ENCODE results near the gene TRIM26. TPM values are rescaled to one million over a fixed set of nuclear protein-coding genes. Genes with fewer than 3 reads are reported as not detected.

The TRIM26 gene
- total and polyA plus RNA-seq, 2 of the 13 experiments (the other 11 are each of a cell fraction or from before 2014, with no cell fraction given) = 27.1 to 38.7 TPM

GRCh38 chr6:30213667-30213956 lies 406 bp upstream of the TRIM26 start (continued):
- TF ChIP-seq, protein P1, sequence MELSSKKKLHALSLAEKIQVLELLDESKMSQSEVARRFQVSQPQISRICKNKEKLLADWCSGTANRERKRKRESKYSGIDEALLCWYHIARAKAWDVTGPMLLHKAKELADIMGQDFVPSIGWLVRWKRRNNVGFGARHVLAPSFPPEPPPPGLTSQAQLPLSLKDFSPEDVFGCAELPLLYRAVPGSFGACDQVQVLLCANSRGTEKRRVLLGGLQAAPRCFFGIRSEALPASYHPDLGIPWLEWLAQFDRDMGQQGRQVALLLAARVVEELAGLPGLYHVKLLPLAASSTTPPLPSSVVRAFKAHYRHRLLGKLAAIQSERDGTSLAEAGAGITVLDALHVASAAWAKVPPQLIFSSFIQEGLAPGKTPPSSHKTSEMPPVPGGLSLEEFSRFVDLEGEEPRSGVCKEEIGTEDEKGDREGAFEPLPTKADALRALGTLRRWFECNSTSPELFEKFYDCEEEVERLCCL (CRISPR knock-in tag; IDR thresholded peaks at IDR 0.05; ENCODE audit: borderline replicate concordance) = peak; percentile 62; the same call in 1 of the 2 replicates
- TF ChIP-seq FOXA3 (CRISPR knock-in tag; IDR thresholded peaks at IDR 0.05) (no peak), ZNF672 (CRISPR knock-in tag; IDR thresholded peaks at IDR 0.05) (no peak), RBAK (CRISPR knock-in tag; IDR thresholded peaks at IDR 0.05) (no peak), NFRKB (IDR thresholded peaks at IDR 0.05) (no peak), BRD4 (CRISPR knock-in tag; IDR thresholded peaks at IDR 0.05) (no peak), GABPA (IDR thresholded peaks at IDR 0.05; ENCODE audit: low read depth, low read length) (no peak), GABPA (CRISPR knock-in tag; IDR thresholded peaks at IDR 0.05; ENCODE audit: low read depth) (no peak), NAIF1 (CRISPR knock-in tag; IDR thresholded peaks at IDR 0.05; ENCODE audit: borderline replicate concordance) (no peak; the same call in 1 of the 2 replicates), MYNN (CRISPR knock-in tag; IDR thresholded peaks at IDR 0.05; ENCODE audit: low read depth) (0 out of 2 replicates have a peak, but pooled peaks have one; percentile 13), ZNF224 (CRISPR knock-in tag; IDR thresholded peaks at IDR 0.05) (no peak), NPAS2 (CRISPR knock-in tag; IDR thresholded peaks at IDR 0.05; ENCODE audit: borderline replicate concordance) (no peak), ZNF20 (CRISPR knock-in tag; IDR thresholded peaks at IDR 0.05) (no peak), CENPBD1 (CRISPR knock-in tag; IDR thresholded peaks at IDR 0.05; ENCODE audit: borderline replicate concordance, low read depth) (0 out of 2 replicates have a peak, but pooled peaks have one; percentile 21), EZH2 (conservative IDR thresholded peaks at IDR 0.05; ENCODE audit: low read depth, low read length) (no peak), RNF219 (CRISPR knock-in tag; IDR thresholded peaks at IDR 0.05) (no peak)
- TF ChIP-seq, protein P2, sequence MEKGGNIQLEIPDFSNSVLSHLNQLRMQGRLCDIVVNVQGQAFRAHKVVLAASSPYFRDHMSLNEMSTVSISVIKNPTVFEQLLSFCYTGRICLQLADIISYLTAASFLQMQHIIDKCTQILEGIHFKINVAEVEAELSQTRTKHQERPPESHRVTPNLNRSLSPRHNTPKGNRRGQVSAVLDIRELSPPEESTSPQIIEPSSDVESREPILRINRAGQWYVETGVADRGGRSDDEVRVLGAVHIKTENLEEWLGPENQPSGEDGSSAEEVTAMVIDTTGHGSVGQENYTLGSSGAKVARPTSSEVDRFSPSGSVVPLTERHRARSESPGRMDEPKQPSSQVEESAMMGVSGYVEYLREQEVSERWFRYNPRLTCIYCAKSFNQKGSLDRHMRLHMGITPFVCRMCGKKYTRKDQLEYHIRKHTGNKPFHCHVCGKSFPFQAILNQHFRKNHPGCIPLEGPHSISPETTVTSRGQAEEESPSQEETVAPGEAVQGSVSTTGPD (CRISPR knock-in tag; IDR thresholded peaks at IDR 0.05) = no peak
- TF ChIP-seq, protein P3, sequence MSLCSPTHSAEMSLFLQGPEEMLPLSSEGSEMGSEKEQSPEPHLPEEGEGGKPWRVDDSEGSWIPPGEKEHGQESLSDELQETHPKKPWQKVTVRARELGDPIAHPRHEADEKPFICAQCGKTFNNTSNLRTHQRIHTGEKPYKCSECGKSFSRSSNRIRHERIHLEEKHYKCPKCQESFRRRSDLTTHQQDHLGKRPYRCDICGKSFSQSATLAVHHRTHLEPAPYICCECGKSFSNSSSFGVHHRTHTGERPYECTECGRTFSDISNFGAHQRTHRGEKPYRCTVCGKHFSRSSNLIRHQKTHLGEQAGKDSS (CRISPR knock-in tag; IDR thresholded peaks at IDR 0.05; ENCODE audit: borderline replicate concordance, low read depth) = no peak
- TF ChIP-seq, protein P4, sequence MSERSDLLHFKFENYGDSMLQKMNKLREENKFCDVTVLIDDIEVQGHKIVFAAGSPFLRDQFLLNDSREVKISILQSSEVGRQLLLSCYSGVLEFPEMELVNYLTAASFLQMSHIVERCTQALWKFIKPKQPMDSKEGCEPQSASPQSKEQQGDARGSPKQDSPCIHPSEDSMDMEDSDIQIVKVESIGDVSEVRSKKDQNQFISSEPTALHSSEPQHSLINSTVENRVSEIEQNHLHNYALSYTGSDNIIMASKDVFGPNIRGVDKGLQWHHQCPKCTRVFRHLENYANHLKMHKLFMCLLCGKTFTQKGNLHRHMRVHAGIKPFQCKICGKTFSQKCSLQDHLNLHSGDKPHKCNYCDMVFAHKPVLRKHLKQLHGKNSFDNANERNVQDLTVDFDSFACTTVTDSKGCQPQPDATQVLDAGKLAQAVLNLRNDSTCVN (CRISPR knock-in tag; IDR thresholded peaks at IDR 0.05; ENCODE audit: borderline replicate concordance) = no peak
- TF ChIP-seq, protein P5, sequence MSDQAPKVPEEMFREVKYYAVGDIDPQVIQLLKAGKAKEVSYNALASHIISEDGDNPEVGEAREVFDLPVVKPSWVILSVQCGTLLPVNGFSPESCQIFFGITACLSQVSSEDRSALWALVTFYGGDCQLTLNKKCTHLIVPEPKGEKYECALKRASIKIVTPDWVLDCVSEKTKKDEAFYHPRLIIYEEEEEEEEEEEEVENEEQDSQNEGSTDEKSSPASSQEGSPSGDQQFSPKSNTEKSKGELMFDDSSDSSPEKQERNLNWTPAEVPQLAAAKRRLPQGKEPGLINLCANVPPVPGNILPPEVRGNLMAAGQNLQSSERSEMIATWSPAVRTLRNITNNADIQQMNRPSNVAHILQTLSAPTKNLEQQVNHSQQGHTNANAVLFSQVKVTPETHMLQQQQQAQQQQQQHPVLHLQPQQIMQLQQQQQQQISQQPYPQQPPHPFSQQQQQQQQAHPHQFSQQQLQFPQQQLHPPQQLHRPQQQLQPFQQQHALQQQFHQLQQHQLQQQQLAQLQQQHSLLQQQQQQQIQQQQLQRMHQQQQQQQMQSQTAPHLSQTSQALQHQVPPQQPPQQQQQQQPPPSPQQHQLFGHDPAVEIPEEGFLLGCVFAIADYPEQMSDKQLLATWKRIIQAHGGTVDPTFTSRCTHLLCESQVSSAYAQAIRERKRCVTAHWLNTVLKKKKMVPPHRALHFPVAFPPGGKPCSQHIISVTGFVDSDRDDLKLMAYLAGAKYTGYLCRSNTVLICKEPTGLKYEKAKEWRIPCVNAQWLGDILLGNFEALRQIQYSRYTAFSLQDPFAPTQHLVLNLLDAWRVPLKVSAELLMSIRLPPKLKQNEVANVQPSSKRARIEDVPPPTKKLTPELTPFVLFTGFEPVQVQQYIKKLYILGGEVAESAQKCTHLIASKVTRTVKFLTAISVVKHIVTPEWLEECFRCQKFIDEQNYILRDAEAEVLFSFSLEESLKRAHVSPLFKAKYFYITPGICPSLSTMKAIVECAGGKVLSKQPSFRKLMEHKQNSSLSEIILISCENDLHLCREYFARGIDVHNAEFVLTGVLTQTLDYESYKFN (CRISPR knock-in tag; conservative IDR thresholded peaks at IDR 0.05) = no peak
